HG03565 (cell line): Measurements from ENCODE around the gene GZMB.
A peak's percentile ranks its signal among the peaks of the same experiment; 100 is the strongest.
"Not testable (repeated sequence)": the region's sequence is repeated elsewhere in the genome, so short reads cannot be mapped to it uniquely, and the experiment has no call there.

Source experiments
- ATAC-seq: cut with Tn5 transposase; IDR thresholded peaks from one replicate; pipeline ENCODE4 v1.9.1; 2021; ENCODE audit warnings: mild to moderate bottlenecking, moderate library complexity; ENCODE audit not compliant: unreplicated experiment

GZMB gene

DNA sequence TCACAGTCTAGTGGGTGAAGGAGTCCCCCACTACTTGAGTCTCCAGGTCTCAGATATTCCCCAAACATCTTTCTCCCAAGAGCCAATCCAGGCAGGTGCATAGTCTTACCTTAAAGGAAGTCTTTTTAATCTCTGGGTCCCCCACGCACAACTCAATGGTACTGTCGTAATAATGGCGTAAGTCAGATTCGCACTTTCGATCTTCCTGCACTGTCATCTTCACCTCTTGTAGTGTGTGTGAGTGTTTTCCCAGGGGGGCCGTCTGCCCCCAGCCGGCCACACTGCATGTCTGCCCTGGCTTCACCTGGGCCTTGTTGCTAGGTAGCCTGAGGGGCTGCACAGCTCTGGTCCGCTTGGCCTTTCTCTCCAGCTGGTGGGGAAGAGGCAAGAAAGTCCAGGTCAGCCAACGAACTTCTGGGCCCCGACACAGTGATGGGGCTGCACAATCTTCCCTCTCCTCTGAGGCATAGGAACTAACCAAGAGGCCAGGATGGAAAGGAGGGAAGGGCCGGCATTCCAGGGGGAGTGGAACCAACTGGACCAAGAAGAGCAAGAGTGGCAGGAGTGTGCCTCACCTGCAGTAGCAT lies 2.1 kb downstream of the GZMB start:
- ATAC-seq: no peak

DNA sequence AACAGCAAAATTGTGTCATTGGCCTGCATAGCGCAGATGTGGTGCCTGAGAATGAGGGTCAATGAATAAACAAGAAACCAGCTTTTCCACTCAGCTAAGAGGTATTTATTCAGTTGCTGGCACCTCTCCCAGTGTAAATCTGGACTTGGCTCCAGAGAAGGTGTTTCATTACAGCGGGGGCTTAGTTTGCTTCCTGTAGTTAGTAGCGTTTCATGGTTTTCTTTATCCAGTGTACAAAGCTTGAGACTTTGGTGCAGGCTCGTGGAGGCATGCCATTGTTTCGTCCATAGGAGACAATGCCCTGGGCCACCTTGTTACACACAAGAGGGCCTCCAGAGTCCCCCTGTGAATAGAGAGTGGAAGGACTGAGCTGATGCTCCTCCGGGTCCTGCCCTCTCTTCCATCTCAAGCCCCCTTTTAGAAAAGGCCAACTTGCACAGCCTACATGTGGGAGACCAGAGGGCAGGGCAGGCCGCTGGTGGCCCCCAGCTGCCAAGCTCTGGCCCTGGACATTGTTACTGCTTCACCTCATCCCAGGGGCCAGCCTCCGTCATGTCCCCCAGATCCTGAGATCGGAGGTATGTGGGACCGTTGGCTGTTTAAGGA lies 3.0 kb downstream of the GZMB start:
- ATAC-seq: no peak

- ATAC-seq: no peak
These were observed 3.7 kb downstream of the GZMB start for GRCh38 chr14:24630087-24630871.

- no peak for ATAC-seq
These were observed 4.5 kb downstream of the GZMB start for GRCh38 chr14:24629521-24629920.

DNA sequence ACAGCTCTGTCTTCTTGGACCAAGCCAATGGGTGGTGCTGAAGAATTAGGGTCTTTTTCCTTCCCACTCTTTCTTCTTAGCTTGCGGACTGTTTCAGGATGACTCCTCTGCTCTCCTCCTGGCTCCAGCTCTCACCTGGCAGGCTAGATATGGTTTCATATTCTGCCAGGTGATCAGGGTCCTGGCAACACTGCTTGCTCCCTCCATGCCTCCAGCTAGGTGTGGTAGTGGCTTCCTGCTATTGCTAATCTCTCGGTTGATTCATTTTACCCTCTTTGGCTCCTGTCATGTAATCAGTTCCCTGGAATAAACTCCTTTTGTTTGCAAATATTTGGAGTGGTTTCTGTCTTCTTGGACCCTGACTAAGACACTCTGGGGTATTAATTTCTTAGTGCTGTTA lies 20.2 kb downstream of the GZMB start:
- ATAC-seq: no peak

DNA sequence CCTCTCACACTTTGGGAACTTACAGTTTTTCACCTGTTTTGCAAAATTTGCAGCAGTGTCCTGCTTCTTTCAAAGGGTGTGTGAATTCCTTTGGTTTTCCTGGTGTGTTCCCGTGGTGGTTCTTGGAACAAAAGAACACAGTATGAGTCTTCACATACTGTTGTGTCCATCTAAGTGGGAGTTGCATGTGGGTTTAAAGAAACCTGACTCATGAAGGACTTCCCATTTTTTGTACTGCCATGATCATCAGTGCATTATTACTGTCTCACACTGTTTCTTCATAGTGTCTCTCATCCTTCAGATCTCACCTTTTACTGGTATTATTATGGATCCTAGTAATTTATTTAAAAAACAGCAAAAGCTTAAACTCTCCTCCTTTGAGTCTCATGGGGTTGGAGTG lies 20.7 kb downstream of the GZMB start:
- no peak for ATAC-seq

DNA sequence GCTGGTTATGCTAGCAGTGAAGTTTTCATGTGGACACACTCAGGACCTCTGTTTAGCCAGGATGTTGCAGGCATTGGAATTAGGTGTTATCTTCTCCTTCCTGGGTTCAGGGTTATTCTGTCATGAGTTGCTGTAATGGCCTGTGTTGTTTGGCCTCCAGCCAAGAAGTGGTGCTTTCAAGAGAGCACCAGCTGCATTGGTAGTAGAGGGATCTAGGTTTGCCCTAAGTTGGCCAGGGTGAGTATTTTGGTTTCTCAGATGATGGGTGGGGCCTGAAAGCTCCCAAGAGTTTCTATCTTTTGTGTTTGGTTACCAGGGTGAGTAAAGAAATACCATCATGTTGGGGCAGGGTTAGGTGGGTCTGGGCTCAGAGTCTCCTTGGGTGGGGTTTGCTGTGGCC lies 21.8 kb downstream of the GZMB start:
- no peak for ATAC-seq

GRCh38 chr14:24609655-24610344 lies 24.2 kb downstream of the GZMB start, which contains the start of gene GZMH:
GZMH (minus strand) TSS chr14:24609685; CDS start chr14:24609613, 72 bp downstream.
- no peak for ATAC-seq

DNA sequence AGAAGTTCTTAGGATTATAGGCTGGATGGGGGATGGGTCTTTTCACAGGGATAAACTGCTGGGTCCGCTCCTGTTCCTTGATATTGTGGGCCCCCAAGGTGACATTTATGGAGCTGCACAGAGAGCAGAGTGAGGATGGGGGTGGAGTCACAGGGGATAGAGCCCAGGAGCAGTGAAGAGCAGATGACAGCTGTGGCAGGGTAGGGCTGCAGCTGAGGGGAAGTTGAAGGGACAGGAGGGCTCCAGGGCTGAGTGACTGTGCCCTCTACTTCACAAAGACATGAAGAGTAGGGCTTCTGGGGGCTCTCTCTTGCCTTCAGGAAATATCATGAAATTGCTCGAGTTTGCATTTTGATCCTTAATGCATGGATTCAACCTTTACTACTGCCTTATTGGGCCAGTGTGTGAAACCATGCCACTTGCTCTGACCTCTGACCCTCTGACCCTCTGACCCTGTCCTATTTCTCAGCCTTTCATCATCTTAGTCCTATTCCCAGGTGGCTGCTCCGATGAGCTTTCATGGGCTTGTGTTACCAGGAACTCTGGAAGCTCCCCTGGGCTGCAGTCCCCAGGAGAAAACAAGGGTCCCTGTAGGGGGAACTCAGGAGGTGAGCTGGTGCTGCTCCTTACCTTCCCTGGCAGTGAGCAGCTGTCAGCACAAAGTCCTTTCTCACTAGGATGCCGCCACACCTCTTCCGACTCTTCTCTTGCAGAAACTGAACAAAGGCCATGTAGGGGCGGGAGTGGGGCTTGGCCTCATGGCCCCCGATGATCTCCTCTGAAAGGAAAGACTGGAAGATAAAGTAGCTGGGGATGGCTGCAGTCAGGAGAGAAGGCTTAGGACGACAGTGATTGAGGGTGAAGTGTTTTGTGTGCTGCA lies 26.1 kb downstream of the GZMB start:
- no peak for ATAC-seq

- no peak for ATAC-seq
These were observed 26.9 kb downstream of the GZMB start for GRCh38 chr14:24607081-24607480.

DNA sequence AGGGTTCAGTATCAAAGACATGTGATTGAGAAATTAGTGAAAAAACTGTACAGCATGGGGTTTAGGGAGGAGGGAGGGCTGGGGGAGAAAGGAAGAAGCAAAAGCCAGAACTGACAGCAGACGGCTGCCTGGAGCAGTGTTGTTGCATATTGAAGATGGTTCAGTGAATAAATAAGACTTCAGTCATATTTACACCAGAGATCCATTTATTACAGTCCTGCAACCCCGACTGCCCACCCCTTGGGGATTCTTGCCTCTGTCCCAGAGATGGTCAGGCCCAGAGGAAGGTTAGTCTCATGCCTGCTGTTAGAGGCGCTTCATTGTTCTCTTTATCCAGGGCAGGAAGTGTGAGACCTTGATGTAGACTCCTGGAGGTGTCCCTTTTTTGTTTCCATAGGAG lies 27.7 kb downstream of the GZMB start:
- no peak for ATAC-seq

DNA sequence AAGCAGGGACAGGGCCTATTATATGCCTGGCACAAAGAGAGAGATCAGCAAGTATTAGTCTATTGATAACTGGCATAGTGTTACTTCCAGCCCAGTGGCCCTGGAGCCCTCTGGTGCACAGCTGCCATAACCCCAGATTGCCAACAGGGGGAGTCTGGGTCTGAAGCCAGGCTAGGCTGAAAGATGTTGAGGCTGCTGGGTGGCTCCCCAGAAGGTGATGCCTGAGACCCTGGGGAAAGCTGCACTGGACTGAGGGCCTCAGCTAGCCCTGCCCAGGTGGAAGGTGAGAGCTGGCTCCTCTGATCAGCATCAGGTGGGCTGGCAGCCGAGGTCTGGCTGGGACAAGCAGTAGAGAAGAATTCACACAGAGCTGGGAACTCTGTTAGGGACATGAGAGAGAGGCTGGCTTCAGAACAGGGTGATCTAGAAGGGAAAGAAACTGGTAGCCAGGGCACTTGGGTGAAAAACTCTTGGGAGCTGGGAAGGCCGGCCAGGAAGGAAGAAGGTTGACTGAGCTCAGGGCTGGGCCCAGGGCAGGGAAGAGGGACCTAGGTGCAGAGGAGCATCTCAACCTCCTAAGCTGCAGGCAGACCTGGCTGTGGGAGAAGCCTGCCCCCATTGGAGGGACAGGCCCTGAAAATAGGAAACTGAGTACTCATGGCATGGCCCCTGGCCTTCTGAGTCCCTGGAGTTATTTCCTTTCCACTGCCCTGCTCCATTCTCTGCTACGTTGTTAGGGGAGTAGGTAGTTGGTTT lies 28.4 kb downstream of the GZMB start:
- peak; percentile 92 for ATAC-seq

- no peak for ATAC-seq
These were observed 36.6 kb downstream of the GZMB start for GRCh38 chr14:24597403-24597802.

DNA sequence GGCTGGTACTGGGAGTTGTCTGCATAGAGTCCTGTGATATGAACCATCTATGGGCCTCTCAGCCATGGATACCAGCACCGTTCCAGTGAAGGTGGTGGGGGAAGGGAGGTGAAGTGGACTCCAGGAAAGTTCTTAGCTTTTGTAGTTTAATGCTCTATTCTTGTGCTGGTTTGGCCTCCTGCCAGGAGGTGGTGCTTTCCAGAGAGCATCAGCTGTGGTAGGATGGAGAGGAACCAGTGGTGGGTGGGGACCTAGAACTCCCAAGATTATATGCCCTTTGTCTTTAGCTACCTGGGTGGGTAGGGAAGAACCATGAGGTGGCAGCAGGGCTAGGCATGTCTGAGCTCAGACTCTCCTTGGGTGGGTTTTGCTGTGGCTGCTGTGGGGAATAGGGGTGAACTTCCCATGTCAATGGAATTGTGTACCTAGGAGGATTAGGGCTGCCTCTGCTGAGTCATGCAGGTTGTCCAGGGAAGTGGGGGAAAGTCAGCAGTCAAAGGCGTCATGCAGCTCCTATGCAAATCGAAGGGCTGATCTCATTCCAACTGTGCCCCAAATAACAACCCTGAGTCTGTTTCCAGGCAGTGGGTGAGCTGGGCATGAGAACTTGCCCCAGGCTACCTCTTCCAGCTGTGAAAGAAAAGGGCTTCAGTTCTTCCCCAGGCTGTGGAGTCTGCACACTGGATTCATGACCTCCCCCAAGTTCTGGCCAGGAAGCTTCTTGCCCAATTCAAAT lies 38.7 kb downstream of the GZMB start:
- ATAC-seq: no peak

DNA sequence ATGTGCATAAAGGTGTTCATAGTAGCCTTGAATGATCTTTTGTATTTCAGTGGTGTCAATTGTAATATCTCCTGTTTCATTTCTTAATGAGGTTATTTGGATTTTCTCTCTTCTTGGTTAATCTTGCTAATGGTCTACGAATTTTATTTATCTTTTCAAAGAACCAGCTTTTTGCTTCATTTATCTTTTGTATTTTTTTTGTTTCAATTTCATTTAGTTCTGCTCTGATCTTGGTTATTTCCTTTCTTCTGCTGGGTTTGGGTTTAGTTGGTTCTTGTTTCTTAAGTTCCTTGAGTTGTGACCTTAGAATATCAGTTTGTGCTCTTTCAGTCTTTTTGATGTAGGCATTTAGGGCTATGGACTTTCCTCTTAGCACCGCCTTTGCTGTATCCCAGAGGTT lies 43.0 kb downstream of the GZMB start:
- not testable (repeated sequence) for ATAC-seq

DNA sequence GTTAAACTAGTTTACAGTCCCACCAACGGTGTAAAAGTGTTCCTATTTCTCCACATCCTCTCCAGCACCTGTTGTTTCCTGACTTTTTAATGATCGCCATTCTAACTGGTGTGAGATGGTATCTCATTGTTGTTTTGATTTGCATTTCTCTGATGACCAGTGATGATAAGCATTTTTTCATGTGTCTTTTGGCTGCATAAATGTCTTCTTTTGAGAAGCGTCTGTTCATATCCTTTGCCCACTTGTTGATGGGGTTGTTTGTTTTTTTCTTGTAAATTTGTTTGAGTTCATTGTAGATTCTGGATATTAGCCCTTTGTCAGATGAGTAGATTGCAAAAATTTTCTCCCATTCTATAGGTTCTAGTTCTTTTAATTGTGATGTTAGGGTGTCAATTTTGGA lies 49.6 kb downstream of the GZMB start:
- ATAC-seq: not testable (repeated sequence)
